Colonic mucosa (tissue), 4 donors: Measurements from ENCODE around the gene CCRL2. TPM values are rescaled to one million over a fixed set of nuclear protein-coding genes. Genes with fewer than 3 reads are reported as not detected.
"Not testable (repeated sequence)": the region's sequence is repeated elsewhere in the genome, so short reads cannot be mapped to it uniquely, and the experiment has no call there.

Experiments used
- DNase-seq: peaks from one replicate; pipeline ENCODE4 v3.0.0-alpha.2; 2020
- H3K27ac ChIP-seq: fragments of 200-600 bp; one replicate; pipeline ENCODE4 v1.8.0; 2021
- H3K27me3 ChIP-seq: fragments of 200-600 bp; one replicate; pipeline ENCODE4 v1.8.0; 2021
- H3K36me3 ChIP-seq: fragments of 200-600 bp; one replicate; pipeline ENCODE4 v1.8.0; 2021
- H3K4me1 ChIP-seq: fragments of 200-600 bp; one replicate; pipeline ENCODE4 v1.8.0; 2021; ENCODE audit warnings: mild to moderate bottlenecking
- H3K4me3 ChIP-seq: fragments of 200-600 bp; one replicate; pipeline ENCODE4 v1.8.0; 2021
- H3K9ac ChIP-seq, 2 donors: one replicate each; pipeline ENCODE4 v1.7.0; 2013; ENCODE audit warnings: control low read depth in 2 of 2, low read depth in 2 of 2, low read length in 2 of 2
- H3K9me3 ChIP-seq: fragments of 200-600 bp; one replicate; pipeline ENCODE4 v1.8.0; 2021
- intact Hi-C: fragments of 100-400 bp; cut with DNase I; formaldehyde crosslinking; loops from one replicate; pipeline ENCODE4 v1.14.1; 2022
- total RNA-seq, 2 donors: library from RNA; stranded (reverse); fragmentation: NEBNext Ultra II Directional in 1 of 2; extraction: Animal tissue kit (Norgen Biotek cat#: 25700) in 1 of 2; gene quantifications; one replicate each; pipeline ENCODE4 v1.2.1, GENCODE V29; 2021
- TF ChIP-seq, protein P1 (sequence below): fragments of 200-600 bp; IDR thresholded peaks from one replicate; pipeline ENCODE4 v1.8.0; 2022; ENCODE audit warnings: antibody characterized with exemption, mild to moderate bottlenecking
- donor health status: healthy.
- donor health status: DM: no; HTN: no; CAD: no.
- donor health status: DM: no; HTN: no; CAD: no.

The CCRL2 gene
- total RNA-seq, 2 donors from 2014 or later: 10.9 to 17.6 TPM

DNA sequence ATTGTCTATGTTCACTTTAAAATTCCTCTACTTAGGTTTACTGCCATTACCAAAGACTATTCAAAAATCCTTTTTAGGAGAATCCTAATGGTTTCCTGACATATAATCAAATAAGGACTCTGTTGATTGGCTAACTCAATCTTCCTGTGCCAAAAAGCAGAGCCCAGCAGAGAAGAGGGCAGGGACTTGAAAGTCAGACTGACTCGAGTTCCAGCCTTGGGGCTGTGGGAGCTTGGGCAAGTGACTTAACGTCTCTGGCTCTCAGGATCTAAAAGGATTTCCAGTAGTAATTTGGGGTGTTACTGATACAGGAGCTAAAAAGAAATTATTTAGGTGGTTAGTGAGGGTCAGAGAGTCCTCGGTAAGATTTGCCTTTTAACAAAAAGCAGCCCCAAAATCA lies 25.4 kb upstream of the CCRL2 start:
- Histone ChIP-seq H3K9ac (no peak overlapping the region), H3K4me1 (peaks cover 15% of the 10 kb centered on the region), H3K36me3 (no peaks in the 10 kb centered on the region), H3K9me3 (no peaks in the 10 kb centered on the region), H3K27ac (no peak overlapping the region), H3K4me3 (no peak overlapping the region), H3K27me3 (no peaks in the 10 kb centered on the region)
- intact Hi-C loops: no loop called here
- no peak for DNase-seq
- TF ChIP-seq, protein P1, sequence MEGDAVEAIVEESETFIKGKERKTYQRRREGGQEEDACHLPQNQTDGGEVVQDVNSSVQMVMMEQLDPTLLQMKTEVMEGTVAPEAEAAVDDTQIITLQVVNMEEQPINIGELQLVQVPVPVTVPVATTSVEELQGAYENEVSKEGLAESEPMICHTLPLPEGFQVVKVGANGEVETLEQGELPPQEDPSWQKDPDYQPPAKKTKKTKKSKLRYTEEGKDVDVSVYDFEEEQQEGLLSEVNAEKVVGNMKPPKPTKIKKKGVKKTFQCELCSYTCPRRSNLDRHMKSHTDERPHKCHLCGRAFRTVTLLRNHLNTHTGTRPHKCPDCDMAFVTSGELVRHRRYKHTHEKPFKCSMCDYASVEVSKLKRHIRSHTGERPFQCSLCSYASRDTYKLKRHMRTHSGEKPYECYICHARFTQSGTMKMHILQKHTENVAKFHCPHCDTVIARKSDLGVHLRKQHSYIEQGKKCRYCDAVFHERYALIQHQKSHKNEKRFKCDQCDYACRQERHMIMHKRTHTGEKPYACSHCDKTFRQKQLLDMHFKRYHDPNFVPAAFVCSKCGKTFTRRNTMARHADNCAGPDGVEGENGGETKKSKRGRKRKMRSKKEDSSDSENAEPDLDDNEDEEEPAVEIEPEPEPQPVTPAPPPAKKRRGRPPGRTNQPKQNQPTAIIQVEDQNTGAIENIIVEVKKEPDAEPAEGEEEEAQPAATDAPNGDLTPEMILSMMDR: no peak

DNA sequence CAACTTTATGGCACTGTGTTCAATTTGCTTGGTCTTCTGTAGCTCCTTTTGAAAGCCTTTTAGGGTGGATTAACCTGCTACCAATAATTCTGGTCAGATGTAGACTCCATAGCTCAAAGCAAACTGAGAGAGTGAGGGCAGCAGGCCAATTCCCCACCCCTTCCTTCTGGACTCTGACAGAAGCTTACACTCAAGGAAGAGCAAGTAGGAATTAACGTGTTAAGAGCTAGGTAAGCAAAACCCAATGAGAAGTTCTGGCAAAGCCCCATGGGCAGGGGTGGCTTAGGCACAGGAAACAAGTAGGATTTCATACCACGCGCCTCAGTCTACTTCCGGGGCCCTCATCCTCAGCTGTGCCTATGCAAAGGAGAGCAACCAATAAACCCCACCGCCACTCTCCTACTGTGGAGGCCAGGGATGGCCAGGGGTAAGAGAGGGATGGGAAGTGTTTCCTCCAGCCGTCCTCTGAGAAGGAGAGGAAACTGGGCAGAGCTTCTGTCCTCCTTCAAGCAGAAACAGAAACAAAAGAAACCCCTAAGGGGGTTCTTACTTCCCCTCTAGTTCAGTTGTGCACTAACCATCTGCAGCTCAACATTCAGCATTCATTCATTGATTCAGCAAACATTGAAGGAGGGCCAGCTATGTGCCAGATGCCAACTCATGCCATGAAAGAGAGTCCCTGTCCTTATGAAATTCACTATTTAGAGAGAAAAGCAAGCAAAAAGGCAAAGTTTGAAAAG lies 23.7 kb upstream of the CCRL2 start:
- H3K27ac ChIP-seq: peak overlapping the region; percentile 51
- H3K4me1 ChIP-seq: peaks cover 15% of the 10 kb centered on the region
- intact Hi-C loops: no loop called here
- peak; percentile 78 for DNase-seq
- no peaks in the 10 kb centered on the region for H3K36me3 ChIP-seq
- TF ChIP-seq, protein P1: no peak
- no peaks in the 10 kb centered on the region for H3K9me3 ChIP-seq
- H3K9ac ChIP-seq: peak overlapping the region in 1 of 2 donors; percentile 44
- no peaks in the 10 kb centered on the region for H3K27me3 ChIP-seq
- H3K4me3 ChIP-seq: no peak overlapping the region

DNA sequence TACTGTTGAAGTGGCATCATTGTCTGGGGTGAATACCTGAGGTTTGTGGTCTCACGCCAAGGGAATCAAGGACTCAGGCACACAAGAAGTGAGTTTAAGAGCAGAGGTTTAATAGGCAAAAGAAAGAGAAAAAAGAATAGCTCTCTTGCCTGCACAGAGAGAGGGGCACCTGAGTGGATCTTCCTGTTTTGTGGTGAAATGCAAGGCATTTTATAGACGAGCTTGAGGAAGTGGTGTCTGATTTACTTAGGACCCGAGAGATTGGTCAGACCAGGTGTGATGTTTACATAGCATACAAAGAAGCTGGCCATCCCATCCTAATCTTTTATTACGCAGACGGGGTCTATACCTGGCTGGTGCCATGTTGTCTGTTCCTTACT lies 23.1 kb upstream of the CCRL2 start:
- no peak overlapping the region for H3K9ac ChIP-seq
- H3K4me3 ChIP-seq: no peak overlapping the region
- no peaks in the 10 kb centered on the region for H3K36me3 ChIP-seq
- intact Hi-C loops: no loop called here
- no peak for DNase-seq
- H3K4me1 ChIP-seq: peaks cover 15% of the 10 kb centered on the region
- H3K27ac ChIP-seq: peak overlapping the region; percentile 51
- H3K27me3 ChIP-seq: no peaks in the 10 kb centered on the region
- H3K9me3 ChIP-seq: no peaks in the 10 kb centered on the region
- TF ChIP-seq, protein P1: no peak

DNA sequence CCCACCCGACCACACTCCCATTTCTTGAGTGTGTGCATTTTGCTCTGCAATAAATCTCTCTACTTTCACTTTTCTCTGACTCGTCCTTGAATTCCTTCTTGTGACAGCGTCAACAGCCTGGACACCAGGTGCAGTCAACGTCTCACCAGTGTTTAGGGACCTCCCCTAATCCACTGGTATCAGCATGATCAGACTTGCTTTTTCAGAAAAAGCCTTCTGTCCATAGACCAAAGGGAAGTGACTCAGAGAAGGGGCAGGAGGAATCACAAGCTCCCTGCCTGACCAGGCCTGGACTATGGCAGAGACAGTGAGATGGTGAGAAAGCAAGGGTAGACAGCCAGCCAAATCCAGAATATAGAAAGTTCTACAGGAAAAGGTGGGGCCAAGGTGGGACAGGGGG lies 20.9 kb upstream of the CCRL2 start:
- H3K4me3 ChIP-seq: no peak overlapping the region
- no peak overlapping the region for H3K9ac ChIP-seq
- H3K27ac ChIP-seq: peak overlapping the region; percentile 35
- H3K9me3 ChIP-seq: no peaks in the 10 kb centered on the region
- intact Hi-C loops: no loop called here
- TF ChIP-seq, protein P1: no peak
- no peaks in the 10 kb centered on the region for H3K36me3 ChIP-seq
- no peaks in the 10 kb centered on the region for H3K27me3 ChIP-seq
- DNase-seq: no peak
- peaks cover 12% of the 10 kb centered on the region for H3K4me1 ChIP-seq

DNA sequence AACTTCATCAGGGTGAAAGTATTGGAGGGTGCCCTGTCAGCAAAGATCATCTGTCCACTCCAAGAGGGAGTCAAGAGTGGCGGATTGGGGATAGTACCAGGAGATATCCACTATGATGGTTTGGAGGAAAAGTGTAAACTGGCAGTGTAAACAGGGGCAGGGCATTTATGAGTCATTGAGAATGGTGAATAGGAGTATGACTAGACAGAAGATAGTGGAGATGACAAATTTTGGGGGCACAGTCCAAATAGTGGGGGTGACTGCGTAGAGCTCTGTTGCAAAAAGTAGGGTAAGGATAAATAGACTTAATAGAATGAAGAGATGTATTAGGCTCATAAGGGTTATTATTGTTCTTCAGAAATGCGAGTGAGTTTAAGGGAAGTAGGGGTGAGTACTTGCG lies 18.2 kb upstream of the CCRL2 start:
- DNase-seq, H3K27me3 ChIP-seq, H3K9ac ChIP-seq, H3K4me3 ChIP-seq, H3K4me1 ChIP-seq, H3K9me3 ChIP-seq, intact Hi-C loops, H3K36me3 ChIP-seq, H3K27ac ChIP-seq: not testable (repeated sequence)

DNA sequence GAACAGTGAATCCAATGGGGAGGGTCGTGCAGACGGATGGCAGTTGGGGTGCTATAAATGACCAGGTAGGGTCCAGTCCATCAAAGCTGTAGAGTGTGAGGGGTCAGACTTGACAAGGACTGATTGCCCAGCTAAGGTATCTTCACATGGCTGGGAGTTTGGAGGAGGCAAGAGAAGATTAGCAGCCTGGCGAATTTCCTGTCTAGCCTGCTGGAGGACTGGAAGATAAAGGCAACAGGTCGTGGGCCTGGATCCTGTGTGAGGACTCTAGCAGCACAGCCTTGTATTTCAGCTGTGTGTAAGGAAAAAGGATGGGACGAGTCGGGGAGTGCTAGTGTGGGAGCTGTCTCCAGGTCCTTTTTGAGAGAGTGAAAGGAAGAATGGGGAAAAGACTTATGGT lies 17.8 kb upstream of the CCRL2 start:
- Histone ChIP-seq H3K4me1 (peaks cover 6% of the 10 kb centered on the region), H3K27me3 (no peaks in the 10 kb centered on the region), H3K4me3 (no peak overlapping the region), H3K9me3 (no peaks in the 10 kb centered on the region), H3K9ac (no peak overlapping the region), H3K27ac (no peak overlapping the region), H3K36me3 (no peaks in the 10 kb centered on the region)
- intact Hi-C loops: no loop called here
- DNase-seq: no peak
- TF ChIP-seq, protein P1: no peak

DNA sequence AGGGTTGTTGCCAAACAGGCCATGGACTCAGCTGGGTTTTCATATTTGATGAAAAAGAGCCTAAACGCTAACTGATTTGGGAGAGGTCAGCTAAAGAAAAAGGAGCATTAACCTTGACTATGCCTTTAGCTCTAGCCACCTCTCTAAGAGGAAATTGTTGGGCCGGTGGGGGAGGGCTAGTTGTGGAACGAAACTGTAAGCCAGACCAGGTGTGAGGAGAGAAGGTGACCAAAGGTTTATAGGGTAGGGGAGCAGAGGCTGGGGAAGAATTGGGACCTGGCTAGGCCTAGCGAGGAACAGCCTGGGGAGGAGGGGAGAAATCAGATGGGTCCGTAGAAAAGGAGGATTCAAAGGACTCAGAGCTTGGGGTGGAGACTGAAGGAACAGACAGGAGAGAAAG lies 15.5 kb upstream of the CCRL2 start:
- H3K9me3 ChIP-seq, intact Hi-C loops, H3K4me1 ChIP-seq, H3K9ac ChIP-seq, H3K27me3 ChIP-seq, DNase-seq, H3K36me3 ChIP-seq, H3K27ac ChIP-seq, H3K4me3 ChIP-seq: not testable (repeated sequence)
